ENCODE results near the gene OBSCN. TPM values are rescaled to one million over a fixed set of nuclear protein-coding genes. Genes with fewer than 3 reads are reported as not detected.

Gene OBSCN
- total RNA-seq, 1 donor from 2014 or later = 20.6 TPM

DNA sequence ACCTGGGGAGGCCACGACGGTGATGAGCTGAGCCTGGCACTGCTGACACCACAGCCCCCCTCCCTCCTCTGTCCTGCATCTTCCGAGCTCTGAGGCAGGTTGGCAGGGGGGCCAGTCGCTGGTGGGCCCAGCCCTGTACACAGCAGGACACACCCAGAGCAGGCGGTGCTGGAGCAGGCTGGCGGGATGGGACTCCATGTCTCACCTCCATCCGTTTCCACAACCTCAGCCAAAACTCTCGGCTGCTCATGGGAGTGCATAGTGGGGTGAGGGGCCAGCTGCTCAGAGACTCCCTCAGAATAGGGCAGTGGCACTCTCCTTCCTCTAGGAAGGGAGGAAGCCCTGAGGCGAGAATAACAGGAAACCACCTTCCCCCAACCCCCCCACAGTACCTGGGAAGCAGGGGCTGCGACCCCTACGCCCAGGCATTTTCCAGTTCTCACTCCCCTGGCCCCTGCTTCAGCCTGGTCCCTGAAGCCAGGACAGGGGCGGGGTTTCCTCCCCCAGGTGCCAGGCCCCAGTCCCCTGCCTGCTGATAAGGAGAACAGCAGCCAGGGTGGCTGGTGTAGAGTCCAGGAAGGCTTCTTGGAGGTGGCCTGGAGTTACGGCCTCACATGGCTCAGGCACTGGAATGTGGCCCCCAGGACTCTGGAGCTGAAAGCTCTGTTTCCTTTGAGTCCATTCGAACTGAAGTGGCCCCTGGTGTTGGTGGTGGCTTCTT, 45.4 kb upstream of the OBSCN start:
- H3K4me3 ChIP-seq (ENCODE audit: low read depth, low read length) = no peak overlapping the region
- TF ChIP-seq, protein P1, sequence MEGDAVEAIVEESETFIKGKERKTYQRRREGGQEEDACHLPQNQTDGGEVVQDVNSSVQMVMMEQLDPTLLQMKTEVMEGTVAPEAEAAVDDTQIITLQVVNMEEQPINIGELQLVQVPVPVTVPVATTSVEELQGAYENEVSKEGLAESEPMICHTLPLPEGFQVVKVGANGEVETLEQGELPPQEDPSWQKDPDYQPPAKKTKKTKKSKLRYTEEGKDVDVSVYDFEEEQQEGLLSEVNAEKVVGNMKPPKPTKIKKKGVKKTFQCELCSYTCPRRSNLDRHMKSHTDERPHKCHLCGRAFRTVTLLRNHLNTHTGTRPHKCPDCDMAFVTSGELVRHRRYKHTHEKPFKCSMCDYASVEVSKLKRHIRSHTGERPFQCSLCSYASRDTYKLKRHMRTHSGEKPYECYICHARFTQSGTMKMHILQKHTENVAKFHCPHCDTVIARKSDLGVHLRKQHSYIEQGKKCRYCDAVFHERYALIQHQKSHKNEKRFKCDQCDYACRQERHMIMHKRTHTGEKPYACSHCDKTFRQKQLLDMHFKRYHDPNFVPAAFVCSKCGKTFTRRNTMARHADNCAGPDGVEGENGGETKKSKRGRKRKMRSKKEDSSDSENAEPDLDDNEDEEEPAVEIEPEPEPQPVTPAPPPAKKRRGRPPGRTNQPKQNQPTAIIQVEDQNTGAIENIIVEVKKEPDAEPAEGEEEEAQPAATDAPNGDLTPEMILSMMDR (conservative IDR thresholded peaks at IDR 0.05; ENCODE audit: low read depth, low read length) = no peak

DNA sequence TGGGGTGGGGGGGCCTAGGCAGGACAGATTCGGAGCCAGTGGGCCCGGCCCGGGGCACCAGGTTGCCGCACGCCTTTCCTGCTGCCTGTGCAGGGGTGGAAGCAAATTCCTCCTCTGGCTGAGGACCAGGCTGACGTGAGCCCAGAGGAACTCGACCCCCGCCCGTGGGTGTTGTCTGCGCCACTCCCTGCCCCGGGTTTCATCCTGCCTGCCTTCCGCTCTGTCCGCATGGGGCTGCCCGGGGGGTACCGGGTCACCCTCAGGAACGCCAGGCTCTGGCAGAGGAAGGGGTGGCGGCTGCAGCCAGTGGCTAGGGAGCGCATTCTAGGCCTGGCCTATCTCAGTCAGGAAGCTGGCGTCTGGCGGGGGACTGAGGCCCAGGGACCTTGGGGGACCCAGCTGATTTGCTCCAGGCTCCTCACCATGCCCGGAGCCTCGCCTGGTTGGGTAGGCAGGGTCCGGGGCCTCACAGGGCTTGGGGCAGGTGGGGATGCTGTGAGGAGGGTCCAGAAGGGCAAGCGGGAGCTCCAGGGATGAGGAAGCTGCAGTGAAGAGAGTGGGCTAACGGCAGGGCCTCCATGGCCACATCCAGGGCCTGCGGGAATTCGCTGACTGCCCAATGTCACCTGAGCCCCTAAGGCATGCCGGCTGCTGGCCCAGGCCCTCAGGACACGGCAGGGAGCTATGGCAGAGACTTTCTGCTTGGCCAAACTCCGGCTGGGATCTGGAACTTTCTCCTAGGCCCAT, 44.7 kb upstream of the OBSCN start:
- no peak overlapping the region for H3K4me3 ChIP-seq (ENCODE audit: low read depth, low read length)
- TF ChIP-seq, protein P1 (conservative IDR thresholded peaks at IDR 0.05; ENCODE audit: low read depth, low read length) = no peak
- no peak for DNase-seq (ENCODE audit: low read depth)

More for the DNA sequence above, 45.4 kb upstream of the OBSCN start:
- DNase-seq (ENCODE audit: low read depth) = no peak

DNA sequence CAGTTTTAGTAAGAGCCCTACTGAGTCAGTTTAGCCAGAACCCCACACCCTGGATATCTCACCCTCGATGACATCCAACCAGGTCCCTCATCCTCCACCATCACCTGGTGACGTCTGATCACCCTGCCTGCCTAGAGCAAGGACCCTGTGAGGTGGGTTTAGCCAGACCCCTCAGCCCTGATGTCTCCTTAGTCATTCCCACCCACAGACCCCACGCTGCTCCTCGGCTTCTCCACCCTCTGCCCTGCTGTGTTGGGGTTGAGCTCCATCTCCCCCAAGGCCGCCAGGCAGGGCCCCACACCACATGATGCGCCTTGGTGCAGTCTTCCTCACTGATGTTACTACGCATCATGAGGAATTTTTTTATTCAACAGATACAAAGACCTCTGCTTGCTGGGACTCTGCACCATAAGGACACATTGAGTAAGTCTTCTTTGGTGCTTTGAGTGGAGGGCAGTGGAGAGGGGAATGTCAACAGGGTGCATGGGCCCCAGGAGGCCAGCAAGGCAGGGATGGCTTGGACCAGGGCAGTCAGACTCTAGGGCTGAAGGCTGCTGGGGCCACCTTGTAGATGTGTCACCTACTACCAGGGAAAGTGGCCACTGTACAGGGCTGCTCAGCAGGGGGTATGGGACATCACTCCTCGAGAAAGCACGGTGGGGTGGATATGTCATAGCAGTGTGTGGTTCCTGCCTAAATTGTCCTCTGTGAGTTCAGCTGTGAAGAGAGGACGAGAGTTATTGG, 43.9 kb upstream of the OBSCN start:
- H3K4me3 ChIP-seq (ENCODE audit: low read depth, low read length) = no peak overlapping the region
- TF ChIP-seq, protein P1 (conservative IDR thresholded peaks at IDR 0.05; ENCODE audit: low read depth, low read length) = no peak
- DNase-seq (ENCODE audit: low read depth) = no peak

DNA sequence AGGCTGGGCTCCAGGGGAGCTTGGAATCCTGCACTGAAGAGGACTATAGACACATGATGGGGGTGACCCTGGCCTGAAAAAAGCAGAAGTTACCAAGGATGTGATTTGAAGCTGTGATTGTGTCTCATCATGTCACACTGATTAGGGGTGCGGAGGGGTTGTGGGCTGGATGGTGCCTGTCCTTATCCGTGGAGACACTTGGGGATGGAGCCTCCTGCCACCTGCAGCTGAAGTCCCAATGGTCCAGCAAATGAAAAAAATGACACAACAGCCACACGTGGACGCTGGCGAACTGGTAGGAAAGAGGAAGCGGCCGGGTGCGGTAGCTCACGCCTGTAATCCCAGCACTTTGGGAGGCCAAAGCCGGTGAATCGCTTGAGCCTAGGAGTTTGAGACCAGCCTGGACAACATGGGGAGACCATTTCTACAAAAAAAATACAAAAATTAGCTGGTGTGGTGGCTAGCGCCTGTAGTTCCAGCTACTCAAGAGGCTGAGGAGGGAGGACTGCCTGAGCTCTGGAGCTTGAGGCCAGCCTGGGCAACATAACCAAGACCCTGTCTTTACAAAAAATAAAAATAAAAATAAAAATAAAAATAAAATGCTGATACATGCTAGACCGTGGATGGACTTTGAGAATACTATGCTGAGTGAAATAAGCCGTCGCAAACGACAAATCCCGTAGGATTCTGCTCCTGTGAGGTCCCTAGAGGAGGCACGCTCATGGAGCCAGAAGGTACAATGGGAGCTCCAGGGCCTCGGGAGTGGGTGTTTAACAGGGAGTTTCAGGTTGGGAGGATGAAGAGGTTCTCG, 43.1 kb upstream of the OBSCN start:
- TF ChIP-seq, protein P1 (conservative IDR thresholded peaks at IDR 0.05; ENCODE audit: low read depth, low read length) = no peak
- peak overlapping the region; percentile 69 for H3K4me3 ChIP-seq (ENCODE audit: low read depth, low read length)
- DNase-seq (ENCODE audit: low read depth) = no peak

DNA sequence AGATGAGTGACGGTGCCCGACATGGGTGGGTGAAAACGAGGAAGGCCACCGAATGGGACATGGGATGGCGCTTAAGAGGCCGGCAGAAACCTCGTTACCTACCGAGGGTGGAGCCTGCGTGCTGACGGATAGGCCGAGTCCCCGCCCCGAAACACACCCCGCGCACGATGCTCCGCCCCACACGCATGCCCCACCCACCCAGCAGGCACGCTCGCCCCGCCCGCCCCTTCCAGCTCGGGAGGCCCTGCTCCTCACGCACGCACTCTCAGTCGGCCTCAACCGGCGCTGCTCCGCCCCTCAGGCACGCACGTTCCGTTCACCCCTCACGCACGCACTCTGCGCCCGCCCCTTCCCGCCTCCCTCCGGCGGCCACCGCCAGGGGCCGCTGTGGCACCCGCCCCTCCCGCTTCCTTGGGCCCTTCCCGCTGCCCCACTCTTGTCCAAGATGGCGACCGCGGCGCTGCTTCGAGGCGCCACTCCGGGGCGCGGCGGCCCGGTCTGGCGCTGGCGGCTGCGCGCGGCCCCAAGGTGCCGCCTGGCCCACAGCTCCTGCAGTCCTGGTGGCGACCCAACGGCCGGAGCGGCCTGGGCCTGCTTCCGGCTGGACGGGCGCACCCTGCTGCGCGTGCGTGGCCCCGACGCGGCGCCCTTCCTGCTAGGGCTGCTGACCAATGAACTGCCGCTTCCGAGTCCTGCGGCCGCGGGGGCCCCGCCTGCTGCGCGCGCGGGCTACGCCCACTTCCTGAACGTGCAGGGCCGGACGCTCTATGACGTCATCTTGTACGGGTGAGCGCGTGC, 42.3 kb upstream of the OBSCN start, which contains the start of gene IBA57:
IBA57 (plus strand) TSS at position 433 of the 798 bp plus-strand sequence; CDS start at position 446, 13 bp downstream.
- TF ChIP-seq, protein P1 (conservative IDR thresholded peaks at IDR 0.05; ENCODE audit: low read depth, low read length) = peak; percentile 69
- no peak for DNase-seq (ENCODE audit: low read depth)
- H3K4me3 ChIP-seq (ENCODE audit: low read depth, low read length) = peak within 1 kb of the TSS; percentile 69

Data from epithelial cell of proximal tubule (primary cell).